HuH-7.5 (cell line): ENCODE measurements around the gene PAQR4.

Source experiments
- DNase-seq: peaks from one replicate; pipeline ENCODE4 v3.0.0; 2011; ENCODE audit warnings: low spot score

The PAQR4 gene

GRCh38 chr16:3007957-3008689 is 39.0 kb downstream of the PAQR4 start:
- DNase-seq, result no peak

DNA sequence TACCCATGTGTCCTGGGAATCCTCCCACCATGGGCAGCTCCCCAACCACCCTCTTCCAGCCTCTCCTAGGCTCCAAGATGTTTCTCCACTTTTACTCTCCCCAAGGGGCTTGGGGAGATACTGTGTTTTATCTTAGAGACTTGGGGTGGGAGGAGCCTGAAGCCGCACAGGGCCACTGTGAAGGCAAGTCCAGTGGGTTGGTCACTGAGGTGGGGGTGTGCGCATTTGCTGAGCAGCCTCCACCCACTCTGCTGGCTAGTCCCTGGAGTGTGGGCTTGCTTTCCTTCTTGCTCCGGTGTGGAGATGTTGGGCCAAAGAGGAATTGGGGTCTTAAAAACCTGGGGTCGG is 39.5 kb downstream of the PAQR4 start:
- DNase-seq, result no peak

- peak; percentile 66 for DNase-seq
Measured at GRCh38 chr16:3009568-3010390, 40.6 kb downstream of the PAQR4 start.

- DNase-seq, result no peak
Measured at GRCh38 chr16:3010510-3010909, 41.4 kb downstream of the PAQR4 start.

- DNase-seq, result no peak
Measured at GRCh38 chr16:3012246-3012645, 43.1 kb downstream of the PAQR4 start.

GRCh38 chr16:3012828-3013420 is 43.8 kb downstream of the PAQR4 start, which contains the start of gene CLDN9:
Gene CLDN9 (plus strand): TSS chr16:3012923. CDS start chr16:3013363, 440 bp downstream.
- no peak for DNase-seq

DNA sequence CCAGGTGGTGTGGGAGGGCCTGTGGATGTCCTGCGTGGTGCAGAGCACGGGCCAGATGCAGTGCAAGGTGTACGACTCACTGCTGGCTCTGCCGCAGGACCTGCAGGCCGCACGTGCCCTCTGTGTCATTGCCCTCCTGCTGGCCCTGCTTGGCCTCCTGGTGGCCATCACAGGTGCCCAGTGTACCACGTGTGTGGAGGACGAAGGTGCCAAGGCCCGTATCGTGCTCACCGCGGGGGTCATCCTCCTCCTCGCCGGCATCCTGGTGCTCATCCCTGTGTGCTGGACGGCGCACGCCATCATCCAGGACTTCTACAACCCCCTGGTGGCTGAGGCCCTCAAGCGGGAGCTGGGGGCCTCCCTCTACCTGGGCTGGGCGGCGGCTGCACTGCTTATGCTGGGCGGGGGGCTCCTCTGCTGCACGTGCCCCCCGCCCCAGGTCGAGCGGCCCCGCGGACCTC is 44.4 kb downstream of the PAQR4 start:
- no peak for DNase-seq

DNA sequence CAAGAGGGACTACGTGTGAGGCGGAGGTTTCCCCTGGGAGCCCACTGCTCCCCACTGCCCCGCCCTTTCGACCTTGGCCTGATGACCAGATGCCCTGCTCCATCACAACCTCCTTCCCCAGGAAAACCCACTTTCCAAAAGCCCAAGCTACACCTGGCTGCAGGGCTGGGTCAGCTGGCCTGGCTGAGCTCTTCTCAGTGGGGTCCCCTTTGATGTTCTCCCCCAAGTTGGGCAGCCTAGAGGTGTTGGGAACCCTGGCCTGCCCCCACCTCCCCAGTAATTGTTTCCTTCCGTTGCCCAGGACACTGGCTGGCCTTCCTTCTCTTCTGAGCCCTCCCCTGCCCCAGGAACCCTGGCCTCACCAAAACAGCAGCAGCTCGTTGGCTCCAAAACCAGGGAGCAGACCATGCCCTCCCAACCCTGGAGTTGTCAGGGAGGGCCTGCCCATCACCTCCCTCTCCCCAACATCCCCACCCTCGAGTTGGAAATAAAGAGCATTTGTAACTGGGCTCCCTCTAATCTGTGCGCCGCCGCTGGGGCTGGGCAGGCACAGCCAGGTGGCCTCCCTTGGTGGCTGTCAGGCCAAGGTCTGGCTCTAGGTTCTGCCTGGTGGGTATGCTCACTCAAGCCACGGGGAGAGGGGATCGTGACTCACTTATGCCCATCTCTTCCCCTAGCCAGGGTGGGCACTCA is 45.0 kb downstream of the PAQR4 start:
- DNase-seq, result no peak

DNA sequence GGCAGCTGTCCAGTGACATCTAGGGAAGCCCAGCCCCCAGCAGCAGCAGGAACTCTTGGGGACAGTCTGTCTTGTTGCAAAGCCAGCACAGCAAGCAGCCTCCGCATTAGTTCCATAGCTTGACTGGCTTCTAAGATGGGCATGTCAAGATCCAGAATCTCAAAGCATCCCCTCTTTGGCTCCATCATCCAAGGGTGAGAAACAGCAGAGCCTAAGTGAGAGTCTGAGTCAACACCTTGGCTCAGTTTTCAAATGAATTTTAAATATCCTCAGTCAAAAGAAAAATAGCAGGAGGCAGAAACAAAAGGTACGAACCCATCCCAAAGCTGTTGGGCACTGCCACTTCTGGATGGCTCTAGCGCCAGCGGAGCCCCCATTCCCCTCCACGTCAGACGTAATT is 45.8 kb downstream of the PAQR4 start:
- no peak for DNase-seq

GRCh38 chr16:3015865-3016521 is 46.8 kb downstream of the PAQR4 start:
- no peak for DNase-seq

DNA sequence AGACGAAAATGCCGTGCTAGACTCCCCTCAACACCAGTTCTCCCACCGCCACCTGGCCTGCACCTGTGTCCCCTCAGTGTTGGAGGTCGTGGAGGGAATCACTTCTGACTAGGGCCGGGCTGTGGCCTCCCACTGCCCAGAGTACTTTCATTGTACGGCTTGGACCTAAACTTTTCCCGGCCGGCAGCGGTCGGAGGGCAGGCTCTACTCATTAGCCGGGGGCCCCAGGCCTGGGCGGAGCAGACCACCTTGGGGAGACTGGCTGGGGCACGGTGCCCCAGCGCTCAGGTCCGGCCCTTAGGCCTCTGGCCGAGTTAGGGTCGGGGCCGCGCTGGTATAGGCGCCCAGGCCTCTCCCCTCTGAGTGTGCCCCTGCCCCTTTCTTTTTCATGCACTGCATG is 48.2 kb downstream of the PAQR4 start:
- DNase-seq, result no peak

GRCh38 chr16:3017794-3018506 is 48.8 kb downstream of the PAQR4 start, which contains the start of gene CLDN6:
Gene CLDN6 (minus strand): TSS chr16:3018183. CDS start chr16:3016021, 2,162 bp downstream.
- DNase-seq, result peak; percentile 61

- no peak for DNase-seq
Measured at GRCh38 chr16:3019594-3020246, 50.6 kb downstream of the PAQR4 start.

GRCh38 chr16:3020247-3020603 is 51.1 kb downstream of the PAQR4 start, which contains the start of gene TNFRSF12A:
Gene TNFRSF12A (plus strand): TSS chr16:3020368. CDS start chr16:3020398, 30 bp downstream.
- peak; percentile 72 for DNase-seq

DNA sequence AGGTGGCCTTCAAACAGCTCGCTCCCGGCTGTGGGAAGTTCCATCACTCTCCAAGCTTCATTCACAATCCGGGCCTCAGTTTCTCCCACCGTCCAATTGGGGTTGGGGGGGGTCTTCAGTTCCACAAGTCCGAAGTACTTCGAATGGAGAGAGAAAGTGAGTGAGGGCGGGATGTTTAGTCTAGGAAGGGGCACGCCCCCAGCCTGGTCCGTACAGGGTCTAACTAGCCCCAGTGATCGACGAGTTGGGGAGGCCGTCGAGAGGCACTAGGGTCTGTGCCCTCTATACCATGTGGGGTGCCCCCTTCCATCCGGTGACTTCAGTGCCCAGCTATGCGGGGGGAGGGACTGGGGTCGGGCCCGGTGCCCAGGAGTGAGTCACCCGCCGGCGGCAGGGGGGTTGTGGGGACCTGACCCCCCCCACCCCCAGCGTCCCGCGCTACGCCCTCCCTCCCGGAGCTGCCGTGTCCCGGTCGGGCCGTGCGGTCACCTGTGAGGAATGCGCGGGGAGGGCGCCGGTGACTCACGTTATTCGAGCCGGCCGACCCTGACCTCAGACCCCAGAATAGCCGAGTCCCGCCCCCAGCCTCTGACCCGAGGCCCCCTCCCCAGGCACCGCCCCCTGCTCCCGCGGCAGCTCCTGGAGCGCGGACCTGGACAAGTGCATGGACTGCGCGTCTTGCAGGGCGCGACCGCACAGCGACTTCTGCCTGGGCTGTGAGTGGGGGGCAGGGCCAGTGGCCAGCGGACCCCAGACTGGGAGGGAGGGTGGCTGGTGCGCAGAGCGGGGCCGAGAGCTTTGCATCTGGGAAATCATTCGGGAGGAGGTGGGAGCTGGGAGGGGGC is 51.7 kb downstream of the PAQR4 start:
- peak; percentile 67 for DNase-seq

DNA sequence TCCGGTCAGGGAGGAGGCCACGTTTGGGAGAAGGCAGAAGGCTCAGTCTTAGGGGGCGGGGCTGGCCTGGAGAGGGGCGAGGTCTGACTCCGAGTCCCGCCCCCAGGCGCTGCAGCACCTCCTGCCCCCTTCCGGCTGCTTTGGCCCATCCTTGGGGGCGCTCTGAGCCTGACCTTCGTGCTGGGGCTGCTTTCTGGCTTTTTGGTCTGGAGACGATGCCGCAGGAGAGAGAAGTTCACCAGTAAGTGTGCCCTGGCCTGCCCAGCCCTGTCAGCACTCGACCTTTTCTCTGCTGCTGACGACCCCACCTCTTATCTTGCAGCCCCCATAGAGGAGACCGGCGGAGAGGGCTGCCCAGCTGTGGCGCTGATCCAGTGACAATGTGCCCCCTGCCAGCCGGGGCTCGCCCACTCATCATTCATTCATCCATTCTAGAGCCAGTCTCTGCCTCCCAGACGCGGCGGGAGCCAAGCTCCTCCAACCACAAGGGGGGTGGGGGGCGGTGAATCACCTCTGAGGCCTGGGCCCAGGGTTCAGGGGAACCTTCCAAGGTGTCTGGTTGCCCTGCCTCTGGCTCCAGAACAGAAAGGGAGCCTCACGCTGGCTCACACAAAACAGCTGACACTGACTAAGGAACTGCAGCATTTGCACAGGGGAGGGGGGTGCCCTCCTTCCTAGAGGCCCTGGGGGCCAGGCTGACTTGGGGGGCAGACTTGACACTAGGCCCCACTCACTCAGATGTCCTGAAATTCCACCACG is 52.5 kb downstream of the PAQR4 start:
- peak; percentile 74 for DNase-seq

DNA sequence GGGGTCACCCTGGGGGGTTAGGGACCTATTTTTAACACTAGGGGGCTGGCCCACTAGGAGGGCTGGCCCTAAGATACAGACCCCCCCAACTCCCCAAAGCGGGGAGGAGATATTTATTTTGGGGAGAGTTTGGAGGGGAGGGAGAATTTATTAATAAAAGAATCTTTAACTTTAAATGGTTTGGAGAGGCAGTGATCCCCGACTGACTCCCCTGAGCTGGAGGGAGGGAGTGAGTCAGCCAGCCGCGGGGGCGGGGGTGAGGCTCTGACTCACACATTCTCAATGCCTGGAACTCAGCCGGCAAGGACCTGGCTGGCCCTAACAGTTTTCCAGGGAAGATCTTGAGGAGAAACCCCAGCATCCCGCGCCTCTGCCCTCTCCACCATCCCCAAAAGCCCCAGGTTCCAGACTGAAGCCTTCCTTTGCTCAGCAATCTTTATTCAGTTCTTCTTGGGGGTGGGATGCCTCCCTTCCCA is 53.1 kb downstream of the PAQR4 start:
- DNase-seq, result no peak

DNA sequence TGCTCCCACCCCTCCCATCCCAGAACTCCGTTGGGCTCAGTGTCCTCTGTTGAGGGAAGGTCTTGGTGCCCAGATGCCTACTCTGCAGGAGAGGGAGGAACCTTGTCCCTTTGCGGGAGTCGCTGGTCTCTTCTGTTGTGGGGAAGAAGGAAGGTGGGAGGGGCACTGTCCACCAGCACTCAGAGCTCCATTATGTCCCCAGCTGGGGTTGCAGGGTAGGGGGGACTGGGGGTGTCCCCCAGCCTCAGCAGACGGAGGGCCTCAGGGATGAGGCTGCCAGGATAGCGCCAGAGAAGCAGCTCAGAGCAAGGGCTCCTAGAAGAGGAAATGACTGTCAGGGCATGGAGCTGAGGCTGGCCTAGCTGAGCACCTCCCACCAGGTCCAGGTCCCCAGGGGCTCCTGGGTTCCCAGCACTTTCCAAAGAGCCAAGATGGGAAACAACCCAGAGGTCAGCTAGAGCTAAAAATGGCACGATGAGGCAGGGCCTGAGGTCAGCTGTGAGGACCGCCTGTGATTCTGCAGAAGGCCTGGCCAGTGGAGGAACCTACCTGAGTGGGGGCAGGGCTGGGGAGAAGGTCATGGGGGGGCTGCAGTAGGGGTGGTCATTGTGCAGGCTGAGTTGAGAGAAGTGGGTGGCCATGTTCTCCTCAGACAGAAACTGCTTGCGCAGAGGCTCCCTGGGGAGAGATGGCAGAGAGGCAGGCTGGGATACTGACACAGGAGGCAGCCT is 53.7 kb downstream of the PAQR4 start:
- DNase-seq, result no peak
